Mucosa of stomach (tissue), 1 donor: Measurements from ENCODE around the gene RFX3.

Experiments used
- H3K27me3 ChIP-seq: one replicate; pipeline ENCODE4 v1.7.0; 2013; ENCODE audit warnings: mild to moderate bottlenecking, low read length; ENCODE audit not compliant: control insufficient read depth, insufficient read depth
- H3K36me3 ChIP-seq: one replicate; pipeline ENCODE4 v1.7.0; 2013; ENCODE audit warnings: low read length; ENCODE audit not compliant: control insufficient read depth, insufficient read depth
- H3K4me1 ChIP-seq: one replicate; pipeline ENCODE4 v1.7.0; 2013; ENCODE audit warnings: mild to moderate bottlenecking, low read length; ENCODE audit not compliant: control insufficient read depth, insufficient read depth
- H3K4me3 ChIP-seq: one replicate; pipeline ENCODE4 v1.7.0; 2013; ENCODE audit warnings: low read length
- H3K9ac ChIP-seq: one replicate; pipeline ENCODE4 v1.7.0; 2013; ENCODE audit warnings: mild to moderate bottlenecking, low read length, moderate library complexity
- H3K9me3 ChIP-seq: one replicate; pipeline ENCODE4 v1.7.0; 2013; ENCODE audit warnings: mild to moderate bottlenecking, low read length, moderate library complexity; ENCODE audit not compliant: control insufficient read depth
- donor health status: Pancreatic carcinoma.

RFX3 gene

GRCh38 chr9:3173374-3173773 is 352.4 kb downstream of the RFX3 start:
- H3K27me3 ChIP-seq, result no peaks in the 10 kb centered on the region
- no peak overlapping the region for H3K9ac ChIP-seq
- peaks cover 10% of the 10 kb centered on the region for H3K4me1 ChIP-seq
- H3K9me3 ChIP-seq, result no peaks in the 10 kb centered on the region
- H3K4me3 ChIP-seq, result no peak overlapping the region
- H3K36me3 ChIP-seq, result no peaks in the 10 kb centered on the region

GRCh38 chr9:3170819-3171218 is 355.0 kb downstream of the RFX3 start:
- Histone ChIP-seq H3K4me3 (no peak overlapping the region), H3K9ac (no peak overlapping the region), H3K4me1 (no peaks in the 10 kb centered on the region), H3K36me3 (no peaks in the 10 kb centered on the region), H3K9me3 (no peaks in the 10 kb centered on the region), H3K27me3 (no peaks in the 10 kb centered on the region)
